GM12891 (cell line): ENCODE data around the gene RIT1.

Source experiments
- PAX5 ChIP-seq: IDR thresholded peaks from 2 replicates; pipeline ENCODE4 v1.6.1; 2011; ENCODE audit warnings: low read length, moderate library complexity, mild to moderate bottlenecking; ENCODE audit not compliant: insufficient read depth, severe bottlenecking
- POLR2A ChIP-seq: IDR thresholded peaks from 2 replicates; pipeline ENCODE4 v1.6.1; 2011; ENCODE audit warnings: low read depth, low read length, control low read depth
- POLR2AphosphoS5 ChIP-seq: IDR thresholded peaks from 2 replicates; pipeline ENCODE4 v1.6.1; 2011; ENCODE audit warnings: low read depth, low read length, control low read depth
- POU2F2 ChIP-seq: IDR thresholded peaks from 2 replicates; pipeline ENCODE4 v1.6.1; 2011; ENCODE audit warnings: low read depth, mild to moderate bottlenecking, control low read depth, low read length, moderate library complexity
- SPI1 ChIP-seq: IDR thresholded peaks from 2 replicates; pipeline ENCODE4 v1.6.1; 2011; ENCODE audit warnings: low read depth, low read length, control low read depth
- TAF1 ChIP-seq: IDR thresholded peaks from 2 replicates; pipeline ENCODE4 v1.6.1; 2011; ENCODE audit warnings: low read depth, low read length, control low read depth

DNA sequence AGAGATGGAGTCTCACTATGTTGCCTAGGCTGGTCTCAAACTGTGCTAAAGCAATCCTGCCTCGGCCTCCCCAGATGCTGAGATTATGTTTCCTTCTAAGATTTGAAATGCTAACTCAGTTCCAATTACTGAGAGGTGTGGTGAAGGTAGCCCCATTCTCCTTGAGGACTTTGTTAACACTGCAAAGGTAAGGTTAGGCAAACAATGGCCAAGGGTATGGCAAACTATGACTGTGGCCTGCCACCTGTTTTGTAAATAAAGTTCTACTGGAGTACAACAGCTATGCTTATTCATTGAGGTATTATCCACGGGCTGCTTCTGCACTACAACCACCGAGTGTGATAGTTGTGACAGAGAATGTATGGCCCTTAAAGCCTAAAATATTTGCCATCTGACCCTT, 9.6 kb upstream of the RIT1 start:
- TF ChIP-seq SPI1 (no peak), POLR2AphosphoS5 (no peak), TAF1 (no peak), POLR2A (no peak), POU2F2 (no peak), PAX5 (no peak)
